Uterus (tissue), 4 donors: ENCODE data around the gene BACH1. TPM values are rescaled to one million over a fixed set of nuclear protein-coding genes. Genes with fewer than 3 reads are reported as not detected.

Source experiments
- DNase-seq, 2 donors: peaks; one replicate each; pipeline ENCODE4 v3.0.0-alpha.2; 2019 to 2020
- H3K27ac ChIP-seq, 2 donors: fragments of 200-600 bp; sonication (generic); 1 replicate in 1 of 2; 2 replicates in 1 of 2; pipeline ENCODE4 v1.5.1; 2016 to 2018
- H3K27me3 ChIP-seq, 2 donors: fragments of 200-600 bp; sonication (generic); one replicate each; pipeline ENCODE4 v1.5.1; 2018 to 2019; ENCODE audit warnings: control low read depth in 1 of 2
- H3K36me3 ChIP-seq, 2 donors: fragments of 200-600 bp; sonication (generic); one replicate each; pipeline ENCODE4 v1.5.1; 2019; ENCODE audit warnings: control low read depth in 1 of 2
- H3K4me1 ChIP-seq, 2 donors: fragments of 200-600 bp; sonication (generic); one replicate each; pipeline ENCODE4 v1.5.1; 2018 to 2019; ENCODE audit warnings: control low read depth in 1 of 2
- H3K4me3 ChIP-seq, 2 donors: fragments of 200-600 bp; sonication (generic); 1 replicate in 1 of 2; 2 replicates in 1 of 2; pipeline ENCODE4 v1.5.1; 2018 to 2019; ENCODE audit warnings: mild to moderate bottlenecking in 1 of 2
- H3K9me3 ChIP-seq, 2 donors: fragments of 200-600 bp; sonication (generic); one replicate each; pipeline ENCODE4 v1.5.1; 2019; ENCODE audit warnings: control low read depth in 1 of 2
- CTCF ChIP-seq, 4 experiments: fragments of 200-600 bp in 2 of 4; fragments of 450-650 bp in 2 of 4; sonication (generic) in 2 of 4; IDR thresholded peaks; one replicate each; pipeline ENCODE4 v1.5.1; 2016 to 2019; ENCODE audit warnings: antibody characterized with exemption in 4 of 4, mild to moderate bottlenecking in 2 of 4, moderate library complexity in 1 of 4
- POLR2A ChIP-seq, 2 donors: fragments of 450-650 bp; IDR thresholded peaks; one replicate each; pipeline ENCODE4 v1.6.1; 2016; ENCODE audit warnings: antibody characterized with exemption in 2 of 2, mild to moderate bottlenecking in 1 of 2, moderate library complexity in 1 of 2
- intact Hi-C: fragments of 100-400 bp; cut with DNase I; formaldehyde crosslinking; loops from one replicate; pipeline ENCODE4 v1.15.1; 2023; ENCODE audit warnings: low total_unique reads
- total RNA-seq, 4 donors: library from RNA; depleted of rRNA in 3 of 4; stranded (reverse); fragments of >200 nt in 3 of 4; gene quantifications; one replicate each; pipeline versions ENCODE4 v1.1.0 to v1.2.4, GENCODE V29; 2014 to 2023
- donor health status: DM: yes; HTN: yes; CAD: no.

The BACH1 gene
- total RNA-seq, 4 donors from 2014 or later, result 52.9 to 107 (median 79.1) TPM

DNA sequence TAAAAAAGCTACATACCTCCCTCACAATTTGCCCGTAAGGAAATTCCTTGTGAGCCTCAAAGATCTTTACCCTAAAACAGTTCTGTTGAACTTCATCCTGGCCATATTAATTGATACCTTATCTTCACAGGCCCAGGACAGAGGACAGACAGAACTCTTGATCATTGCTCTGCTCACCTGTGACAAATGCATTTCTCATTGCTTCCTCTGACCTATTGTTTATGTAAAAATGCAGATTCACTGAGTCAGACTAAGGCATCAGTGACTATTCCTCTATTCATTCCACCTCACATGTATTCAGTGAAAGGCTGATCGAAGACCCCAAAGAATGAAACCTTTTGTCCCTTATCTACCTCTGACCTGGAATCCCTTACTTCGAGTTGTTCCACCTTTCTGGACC is 61.0 kb downstream of the BACH1 start:
- Histone ChIP-seq H3K36me3 (no peaks in the 10 kb centered on the region), H3K9me3 (no peaks in the 10 kb centered on the region), H3K4me3 (no peak overlapping the region), H3K27me3 (no peaks in the 10 kb centered on the region), H3K4me1 (no peaks in the 10 kb centered on the region), H3K27ac (no peak overlapping the region)
- intact Hi-C loops, result loop anchor here (10.0 kb wide), 1 partner anchor 65 kb away; the partner anchor contains the start of gene BACH1
- TF ChIP-seq POLR2A (IDR thresholded peaks at IDR 0.05) (no peak), CTCF (IDR thresholded peaks at IDR 0.05) (no peak)
- DNase-seq, result no peak

DNA sequence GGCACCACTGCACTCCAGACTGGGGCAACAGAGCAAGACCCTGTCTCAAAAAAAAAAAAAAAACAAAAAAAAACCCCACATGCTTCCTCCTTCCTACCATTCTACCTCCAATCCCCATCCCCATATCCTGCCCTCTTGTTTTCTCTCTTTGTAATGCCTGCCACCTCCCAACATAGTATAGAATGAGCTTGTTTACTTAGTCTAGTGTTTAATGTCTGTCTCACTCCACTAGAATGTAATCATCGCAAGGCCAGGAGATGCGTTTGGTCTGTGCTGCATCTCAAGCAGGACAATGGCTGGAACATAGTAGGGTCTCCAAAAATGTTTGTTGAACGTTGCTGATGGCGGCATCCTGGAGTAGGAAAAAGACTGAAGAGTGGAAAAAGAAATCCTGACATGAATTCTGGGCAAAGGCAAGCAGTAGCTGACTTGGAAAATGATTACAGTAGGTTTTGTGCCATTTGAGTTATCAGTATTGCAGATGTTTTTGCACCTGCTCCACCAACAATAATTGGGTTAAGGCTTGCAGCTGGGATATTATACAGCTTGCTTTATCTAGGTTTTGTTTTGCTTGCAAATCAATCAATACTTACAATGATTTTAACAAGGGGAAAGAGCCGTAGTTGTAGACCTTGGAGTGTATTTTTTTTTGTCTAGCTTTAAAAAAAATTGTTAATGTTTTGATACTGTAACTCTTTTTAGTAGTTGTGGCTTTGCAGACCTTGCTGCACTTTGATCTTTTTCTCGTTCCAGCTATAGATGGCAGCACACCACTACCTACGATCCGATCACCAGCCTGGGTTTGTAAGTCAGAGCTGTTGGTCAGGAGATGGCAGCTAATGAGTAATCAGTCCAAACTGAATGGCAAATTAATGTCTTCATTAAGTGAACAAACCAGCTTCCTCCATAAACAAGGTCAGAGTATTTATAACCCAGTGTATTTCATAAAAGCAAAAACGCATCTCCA is 62.4 kb downstream of the BACH1 start:
- H3K4me1 ChIP-seq, result no peaks in the 10 kb centered on the region
- H3K27ac ChIP-seq, result no peak overlapping the region
- H3K9me3 ChIP-seq, result no peaks in the 10 kb centered on the region
- DNase-seq, result no peak
- H3K27me3 ChIP-seq, result no peaks in the 10 kb centered on the region
- intact Hi-C loops, result loop anchor here (10.0 kb wide), 1 partner anchor 66 kb away; the partner anchor contains the start of gene BACH1
- no peaks in the 10 kb centered on the region for H3K36me3 ChIP-seq
- H3K4me3 ChIP-seq, result no peak overlapping the region
- TF ChIP-seq POLR2A (IDR thresholded peaks at IDR 0.05), result no peak
- TF ChIP-seq CTCF (IDR thresholded peaks at IDR 0.05), result no peak

- Histone ChIP-seq H3K36me3 (no peaks in the 10 kb centered on the region), H3K27ac (no peak overlapping the region), H3K27me3 (no peaks in the 10 kb centered on the region), H3K4me1 (no peaks in the 10 kb centered on the region), H3K4me3 (no peak overlapping the region), H3K9me3 (no peaks in the 10 kb centered on the region)
- TF ChIP-seq CTCF (IDR thresholded peaks at IDR 0.05) (no peak), POLR2A (IDR thresholded peaks at IDR 0.05) (no peak)
- intact Hi-C loops, result loop anchor here (10.0 kb wide), 1 partner anchor 68 kb away; the partner anchor contains the start of gene BACH1
- DNase-seq, result no peak
Observed at GRCh38 chr21:29362758-29363157, 64.0 kb downstream of the BACH1 start.

DNA sequence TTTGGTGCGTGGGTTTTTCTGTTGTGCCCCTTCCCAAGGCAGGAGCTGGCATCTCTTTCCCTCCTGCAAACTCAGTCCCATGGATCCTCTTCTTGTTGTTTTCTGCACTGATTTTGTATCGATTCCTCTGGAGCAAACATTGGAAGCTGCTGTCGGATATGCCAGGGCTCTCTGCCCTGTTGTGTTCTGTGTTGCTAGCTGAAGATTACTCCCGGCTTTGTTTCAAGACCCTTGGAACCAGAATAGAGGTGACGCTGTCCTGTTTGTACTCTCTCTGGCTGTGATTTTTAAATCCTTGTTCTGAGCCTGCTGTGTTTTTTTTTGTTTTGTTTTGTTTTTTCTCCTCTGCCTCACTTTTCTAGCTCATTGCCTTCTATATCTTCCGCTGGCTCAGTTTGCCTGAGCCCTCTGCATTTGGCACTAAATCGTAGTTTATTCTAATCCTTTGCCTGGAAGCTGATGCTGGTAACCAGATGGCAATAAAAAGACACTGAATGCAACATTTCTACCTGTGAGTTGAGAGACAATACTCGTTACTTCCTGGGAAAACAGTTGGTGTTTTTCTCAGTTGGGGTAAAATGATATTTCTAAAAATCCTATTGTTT is 67.0 kb downstream of the BACH1 start:
- no peaks in the 10 kb centered on the region for H3K36me3 ChIP-seq
- no peak overlapping the region for H3K4me3 ChIP-seq
- TF ChIP-seq POLR2A (IDR thresholded peaks at IDR 0.05) (no peak), CTCF (IDR thresholded peaks at IDR 0.05) (no peak)
- H3K27ac ChIP-seq, result no peak overlapping the region
- intact Hi-C loops, result loop anchor here (10.0 kb wide), 1 partner anchor 71 kb away; the partner anchor contains the start of gene BACH1
- no peaks in the 10 kb centered on the region for H3K4me1 ChIP-seq
- H3K27me3 ChIP-seq, result no peaks in the 10 kb centered on the region
- no peak for DNase-seq
- no peaks in the 10 kb centered on the region for H3K9me3 ChIP-seq

DNA sequence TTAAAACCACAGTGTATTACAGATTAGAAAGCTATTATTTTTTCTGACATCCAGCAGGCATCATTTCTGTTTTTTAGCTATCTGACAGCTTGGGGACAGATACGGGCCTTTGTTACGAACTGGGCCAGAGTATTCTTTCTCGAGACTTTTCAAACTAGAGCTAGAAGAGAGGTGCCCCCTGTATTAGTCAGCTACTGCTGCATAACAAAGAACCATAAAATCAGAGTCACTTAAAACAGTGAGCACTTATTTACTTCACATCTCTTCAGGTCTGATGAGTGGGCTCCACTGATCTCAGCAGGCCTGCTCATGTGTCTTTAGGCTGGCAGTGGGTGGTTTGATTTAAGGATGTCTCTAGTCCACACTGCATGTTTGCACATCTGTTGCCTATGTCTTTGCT is 67.8 kb downstream of the BACH1 start:
- Histone ChIP-seq H3K4me3 (no peak overlapping the region), H3K27me3 (no peaks in the 10 kb centered on the region), H3K4me1 (no peaks in the 10 kb centered on the region), H3K27ac (no peak overlapping the region), H3K9me3 (no peaks in the 10 kb centered on the region), H3K36me3 (no peaks in the 10 kb centered on the region)
- intact Hi-C loops, result loop anchor here (10.0 kb wide), 1 partner anchor 72 kb away; the partner anchor contains the start of gene BACH1
- DNase-seq, result no peak
- TF ChIP-seq CTCF (IDR thresholded peaks at IDR 0.05), result no peak
- TF ChIP-seq POLR2A (IDR thresholded peaks at IDR 0.05), result no peak
